GM10266 (cell line): ENCODE data around the gene ST3GAL3.

Experiments used
- DNase-seq: peaks from one replicate; pipeline ENCODE4 v3.0.0; 2012; ENCODE audit errors: extremely low spot score
- CTCF ChIP-seq: IDR thresholded peaks from 2 replicates; pipeline ENCODE4 v1.5.1; 2012; ENCODE audit warnings: mild to moderate bottlenecking, low read depth; ENCODE audit not compliant: control insufficient read depth, insufficient read depth; ENCODE audit errors: missing control alignments

Gene ST3GAL3

GRCh38 chr1:43754892-43755291, 47.6 kb downstream of the ST3GAL3 start:
- TF ChIP-seq CTCF, result no peak
- DNase-seq, result no peak

- no peak for TF ChIP-seq CTCF
- DNase-seq, result no peak
Observed at GRCh38 chr1:43757343-43758053, 50.2 kb downstream of the ST3GAL3 start.

- no peak for DNase-seq
- TF ChIP-seq CTCF, result no peak
Observed at GRCh38 chr1:43760745-43761317, 53.5 kb downstream of the ST3GAL3 start.

- TF ChIP-seq CTCF, result peak; percentile 90
- peak; percentile 58 for DNase-seq
Observed at GRCh38 chr1:43763497-43763973, 56.2 kb downstream of the ST3GAL3 start.

GRCh38 chr1:43764581-43764980, 57.2 kb downstream of the ST3GAL3 start:
- DNase-seq, result no peak
- no peak for TF ChIP-seq CTCF

GRCh38 chr1:43766086-43766784, 58.9 kb downstream of the ST3GAL3 start:
- no peak for TF ChIP-seq CTCF
- DNase-seq, result no peak
